ENCODE results near the gene CRADD. TPM values are rescaled to one million over a fixed set of nuclear protein-coding genes. Genes with fewer than 3 reads are reported as not detected.

CRADD gene
- total RNA-seq, 1 experiment from 2014 or later, result 7.6 TPM

GRCh38 chr12:93855261-93855660 lies 178.1 kb downstream of the CRADD start:
- Histone ChIP-seq H3K4me2 (ENCODE audit: insufficient read depth, insufficient read length, low read length) (no peak overlapping the region), H3K79me1 (ENCODE audit: insufficient read depth, low read depth, low read length, poor library complexity, severe bottlenecking) (no peaks in the 10 kb centered on the region), H2AK5ac (ENCODE audit: insufficient read length, low read length) (no peak overlapping the region), H3K79me2 (ENCODE audit: insufficient read depth, low read length) (no peaks in the 10 kb centered on the region), H2BK20ac (ENCODE audit: low read depth, low read length, poor library complexity, severe bottlenecking) (no peak overlapping the region), H4K20me1 (ENCODE audit: control insufficient read depth, insufficient read depth, insufficient read length) (no peaks in the 10 kb centered on the region), H3K27me3 (ENCODE audit: insufficient read depth, low read length) (no peaks in the 10 kb centered on the region), H3K23me2 (ENCODE audit: insufficient read length, low read depth, low read length, poor library complexity, severe bottlenecking) (no peaks in the 10 kb centered on the region), H3K9me3 (ENCODE audit: control insufficient read depth, low read depth, low read length) (no peaks in the 10 kb centered on the region), H2BK120ac (ENCODE audit: low read depth, low read length, poor library complexity, severe bottlenecking) (no peak overlapping the region), H3K23ac (ENCODE audit: insufficient read length, low read depth, low read length) (no peak overlapping the region), H4K8ac (replicated peaks; ENCODE audit: insufficient read length, low read depth, low read length) (no peak overlapping the region), H2BK15ac (ENCODE audit: low read depth, low read length) (no peak overlapping the region), H3K27ac (ENCODE audit: insufficient read length, low read depth, low read length) (no peak overlapping the region), H3K4me1 (ENCODE audit: insufficient read depth, low read length) (0 out of 2 replicates have a peak, but pooled peaks cover 2% of the 10 kb centered on the region), H3K4ac (ENCODE audit: low read depth, low read length) (no peak overlapping the region), H3K14ac (ENCODE audit: insufficient read depth, low read length) (no peak overlapping the region), H2AFZ (ENCODE audit: low read length) (no peak overlapping the region), H3K18ac (ENCODE audit: insufficient read length, low read depth, low read length) (no peak overlapping the region), H4K91ac (ENCODE audit: insufficient read length, low read depth, low read length) (no peak overlapping the region), H2BK5ac (ENCODE audit: insufficient read length, low read length) (no peak overlapping the region), H2BK12ac (ENCODE audit: insufficient read length, low read depth, low read length) (no peak overlapping the region), H3K56ac (ENCODE audit: insufficient read length, low read depth, low read length) (no peak overlapping the region), H4K5ac (ENCODE audit: insufficient read length, low read depth, low read length) (no peak overlapping the region), H3T11ph (ENCODE audit: low read length) (no peak overlapping the region), H3K9ac (ENCODE audit: extremely low read depth, insufficient read length, low read length) (no peak overlapping the region)
- no CpG with 5 or more reads among the region's 4 CpGs for WGBS (ENCODE audit: extremely low coverage, insufficient read length, low lambda C conversion rate)
- H3K36me3 Mint-ChIP-seq (ENCODE audit: insufficient read depth in 1 of 3, low read depth in 3 of 3), result no peaks in the 10 kb centered on the region
- no peaks in the 10 kb centered on the region for H3K27me3 Mint-ChIP-seq (ENCODE audit: low read depth)
- H3K27ac Mint-ChIP-seq, result no peak overlapping the region
- DNase-seq, result no peak
- no peak overlapping the region for H3K4me3 Mint-ChIP-seq
- peaks cover 6 to 15% of the 10 kb centered on the region in 2 experiments for H3K4me1 Mint-ChIP-seq
- no peak for TF ChIP-seq CTCF (conservative IDR thresholded peaks at IDR 0.05)
- no peaks in the 10 kb centered on the region for H3K9me3 Mint-ChIP-seq

Measured in H9 (cell line).